T-cell (primary cell): ENCODE measurements around the gene SALL4. TPM values are rescaled to one million over a fixed set of nuclear protein-coding genes. Genes with fewer than 3 reads are reported as not detected.
"Not testable (repeated sequence)": the region's sequence is repeated elsewhere in the genome, so short reads cannot be mapped to it uniquely, and the experiment has no call there.

Experiments
- ATAC-seq, 4 experiments: fragments of 200-7000 bp in 3 of 4; fragments of 150-1000 bp in 1 of 4; cut with Tn5 transposase; replicated peaks in 1 of 4; 1 replicate in 3 of 4; 2 replicates in 1 of 4; pipeline ENCODE4 v1.10.0; 2021; ENCODE audit warnings: moderate library complexity in 3 of 4, mild to moderate bottlenecking in 2 of 4, moderate number of reproducible peaks in 1 of 4
- CTCF ChIA-PET, 2 donors: fragments of 300-600 bp; sonication (Branson Sonifier 250); formaldehyde crosslinking; loops; one replicate each; lab custom pipeline; 2022; ENCODE audit warnings: antibody characterized with exemption in 2 of 2; lab: Charles Lee
- POLR2A ChIA-PET, 2 donors: fragments of 300-600 bp; sonication (Branson Sonifier 250); formaldehyde crosslinking; loops; one replicate each; lab custom pipeline; 2022; ENCODE audit warnings: antibody characterized with exemption in 2 of 2; lab: Charles Lee
- DNase-seq, 35 experiments: peaks; one replicate each; pipeline versions ENCODE4 v3.0.0 to v3.0.0-alpha.2; 2013 to 2023
- H3K27ac ChIP-seq: one replicate; pipeline ENCODE4 v1.5.1; 2013; ENCODE audit warnings: low read length
- H3K27me3 ChIP-seq, 2 experiments: replicated peaks in 1 of 2; 1 replicate in 1 of 2; 2 replicates in 1 of 2; pipeline versions ENCODE4 v1.6.1 to v1.7.0; 2013; ENCODE audit warnings: low read length in 1 of 2, mixed read lengths in 1 of 2; ENCODE audit not compliant: control insufficient read depth in 2 of 2, insufficient read depth in 2 of 2; ENCODE audit errors: extremely low read depth in 1 of 2
- H3K36me3 ChIP-seq, 2 donors: 1 replicate in 1 of 2; 2 replicates in 1 of 2; pipeline versions ENCODE4 v1.6.1 to v1.7.0; 2013; ENCODE audit warnings: low read length in 1 of 2; ENCODE audit not compliant: control insufficient read depth in 2 of 2, insufficient read depth in 1 of 2; ENCODE audit errors: extremely low read depth in 1 of 2
- H3K4me1 ChIP-seq, 2 experiments: 1 replicate in 1 of 2; 2 replicates in 1 of 2; pipeline versions ENCODE4 v1.6.1 to v1.7.0; 2013; ENCODE audit warnings: low read length in 2 of 2, mixed read lengths in 1 of 2; ENCODE audit not compliant: insufficient read depth in 2 of 2, control insufficient read depth in 1 of 2; ENCODE audit errors: extremely low read depth in 1 of 2
- H3K4me3 ChIP-seq, 2 donors: 1 replicate in 1 of 2; 2 replicates in 1 of 2; pipeline versions ENCODE4 v1.5.1 to v1.7.0; 2013; ENCODE audit warnings: mild to moderate bottlenecking in 2 of 2, low read length in 1 of 2, moderate library complexity in 1 of 2; ENCODE audit not compliant: control insufficient read depth in 1 of 2; ENCODE audit errors: extremely low read depth in 1 of 2
- H3K9me3 ChIP-seq: 2 replicates; pipeline ENCODE4 v1.7.0; 2013
- H3K27ac Mint-ChIP-seq, 2 donors: one replicate each; pipeline ENCODE4 v1.8.0; 2020 to 2021; ENCODE audit warnings: mild to moderate bottlenecking in 2 of 2, mixed read lengths in 2 of 2
- H3K27me3 Mint-ChIP-seq, 2 donors: one replicate each; pipeline ENCODE4 v1.8.0; 2021 to 2022; ENCODE audit warnings: mixed read lengths in 2 of 2
- H3K36me3 Mint-ChIP-seq: one replicate; pipeline ENCODE4 v1.8.0; 2021; ENCODE audit warnings: mixed read lengths
- H3K4me1 Mint-ChIP-seq, 3 donors: one replicate each; pipeline ENCODE4 v1.8.0; 2020 to 2022; ENCODE audit warnings: mixed read lengths in 3 of 3, mild to moderate bottlenecking in 1 of 3
- H3K4me3 Mint-ChIP-seq, 3 donors: one replicate each; pipeline ENCODE4 v1.8.0; 2020 to 2022; ENCODE audit warnings: mild to moderate bottlenecking in 3 of 3, mixed read lengths in 3 of 3, moderate library complexity in 3 of 3
- H3K9me3 Mint-ChIP-seq, 3 donors: one replicate each; pipeline ENCODE4 v1.8.0; 2020 to 2022; ENCODE audit warnings: mixed read lengths in 3 of 3
- WGBS: methylation state at CpG from one replicate; pipeline ENCODE4 v1.1.5; 2013; ENCODE audit warnings: missing lambda C conversion rate; ENCODE audit not compliant: insufficient coverage; 5-methylcytosine and 5-hydroxymethylcytosine counted together
- total RNA-seq, 35 experiments: library from RNA in 6 of 35; stranded (reverse) in 6 of 35; fragments of 120-200 nt in 1 of 35; gene quantifications; one replicate each; pipeline versions ENCODE4 v1.2.1 to v1.2.4 and lab custom pipeline; 2013 to 2026

The SALL4 gene
- total RNA-seq, 5 donors from 2014 or later (not counting 1 experiment from before 2014, with no cell fraction given) = 0.13 to 0.48 (median 0.37) TPM; not detected in 1

- H3K27me3 ChIP-seq, H3K27me3 Mint-ChIP-seq, H3K4me1 Mint-ChIP-seq, H3K27ac ChIP-seq, ATAC-seq, H3K4me3 Mint-ChIP-seq, H3K4me1 ChIP-seq, H3K4me3 ChIP-seq, H3K9me3 Mint-ChIP-seq, H3K27ac Mint-ChIP-seq, H3K36me3 Mint-ChIP-seq, CTCF ChIA-PET, H3K36me3 ChIP-seq, H3K9me3 ChIP-seq, DNase-seq, POLR2A ChIA-PET: not testable (repeated sequence)
- WGBS = no CpG with 5 or more reads among the region's 8 CpGs
Observed at GRCh38 chr20:51753220-51753619, 49.1 kb downstream of the SALL4 start.

DNA sequence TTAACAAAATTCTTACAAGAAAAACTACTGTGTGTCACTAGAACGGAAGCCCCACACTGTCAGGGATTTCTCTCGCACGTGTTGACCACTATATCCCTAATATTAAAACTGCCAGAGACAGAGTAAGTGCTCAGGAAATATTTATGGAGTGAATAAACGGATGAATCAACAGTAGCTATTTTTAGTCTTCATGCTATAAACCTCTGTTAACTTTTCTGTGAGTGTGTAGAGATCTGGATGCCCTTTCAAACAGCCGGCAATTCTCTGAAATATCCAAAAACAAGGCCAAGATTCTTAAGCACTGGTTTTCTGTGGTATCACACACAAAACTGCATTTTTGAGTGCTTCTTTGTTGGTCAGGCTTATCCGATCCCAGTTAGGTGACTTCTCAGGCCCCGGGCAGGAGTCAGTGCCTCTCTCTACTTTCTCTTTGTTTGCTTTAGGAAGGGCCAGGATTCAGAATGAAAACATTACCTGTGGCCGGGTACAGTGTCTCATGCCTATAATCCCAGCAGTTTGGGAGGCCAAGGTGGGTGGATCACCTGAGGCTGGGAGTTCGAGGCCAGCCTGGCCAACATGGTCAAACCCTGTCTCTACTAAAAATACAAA is 49.9 kb downstream of the SALL4 start:
- H3K9me3 ChIP-seq = no peaks in the 10 kb centered on the region
- no peaks in the 10 kb centered on the region for H3K9me3 Mint-ChIP-seq

DNA sequence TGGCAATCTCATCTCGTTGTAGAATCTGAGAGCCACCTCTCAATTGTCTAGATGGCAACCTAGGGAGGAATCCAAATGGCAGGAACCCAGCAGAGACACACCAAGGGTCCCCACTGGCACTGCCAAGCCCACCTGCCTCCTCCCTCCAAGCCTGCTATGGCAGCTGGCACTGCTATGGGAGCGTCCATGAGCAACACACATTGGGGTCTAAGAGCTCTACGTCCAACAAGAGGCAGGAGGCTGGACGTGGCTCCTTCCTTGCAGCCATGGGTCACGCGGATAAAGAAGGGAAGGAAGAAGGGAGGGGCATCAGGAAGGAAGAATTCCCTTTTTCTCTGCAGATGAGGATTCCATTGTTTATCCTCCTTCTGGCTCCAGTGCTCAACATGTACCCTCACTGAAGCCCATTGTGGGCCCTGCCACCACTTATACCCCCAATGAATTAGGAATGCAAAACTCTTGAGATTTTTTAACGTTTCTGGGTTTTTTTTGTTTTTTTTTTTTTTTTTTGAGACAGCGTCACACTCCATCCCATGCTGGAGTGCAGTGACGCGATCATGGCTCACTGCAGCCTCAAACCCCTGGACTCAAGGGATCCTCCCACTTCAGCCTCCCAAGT is 51.4 kb downstream of the SALL4 start:
- H3K9me3 ChIP-seq = no peaks in the 10 kb centered on the region
- ATAC-seq (no peak), DNase-seq (no peak)
- no peak overlapping the region for H3K4me3 ChIP-seq
- CTCF ChIA-PET = no interaction called here
- no peak overlapping the region for H3K4me3 Mint-ChIP-seq
- no peaks in the 10 kb centered on the region for H3K36me3 Mint-ChIP-seq
- WGBS = 77% methylated on average over 2 of the region's 10 CpGs
- H3K4me1 Mint-ChIP-seq = no peaks in the 10 kb centered on the region
- POLR2A ChIA-PET = no interaction called here
- no peaks in the 10 kb centered on the region for H3K36me3 ChIP-seq
- peaks cover 0 to under 1% of the 10 kb centered on the region in 2 donors for H3K27me3 Mint-ChIP-seq
- H3K27me3 ChIP-seq = peaks cover 0 to 3% of the 10 kb centered on the region in 2 experiments
- peaks cover 0 to under 1% (median 0%) of the 10 kb centered on the region in 3 donors for H3K9me3 Mint-ChIP-seq
- no peaks in the 10 kb centered on the region for H3K4me1 ChIP-seq
- no peak overlapping the region for H3K27ac ChIP-seq
- no peak overlapping the region for H3K27ac Mint-ChIP-seq

More for the DNA sequence above, 49.9 kb downstream of the SALL4 start:
- DNase-seq = no peak
- Mint-ChIP-seq H3K36me3 (no peaks in the 10 kb centered on the region), H3K27me3 (no peaks in the 10 kb centered on the region), H3K4me1 (no peaks in the 10 kb centered on the region), H3K27ac (no peak overlapping the region), H3K4me3 (no peak overlapping the region)
- POLR2A ChIA-PET = no interaction called here
- H3K27ac ChIP-seq = no peak overlapping the region
- CTCF ChIA-PET = no interaction called here
- no peak for ATAC-seq
- no peak overlapping the region for H3K4me3 ChIP-seq
- no peaks in the 10 kb centered on the region for H3K4me1 ChIP-seq
- H3K36me3 ChIP-seq = no peaks in the 10 kb centered on the region
- WGBS = 70% methylated on average over 2 of the region's 9 CpGs
- H3K27me3 ChIP-seq = peaks cover 0 to 7% of the 10 kb centered on the region in 2 experiments

- ChIA-PET CTCF (no interaction called here), POLR2A (no interaction called here)
- 70% methylated on average over 9 of the region's 19 CpGs for WGBS
- ATAC-seq (peak in 1 of 4 experiments; percentile 33), DNase-seq (no peak)
- Histone ChIP-seq H3K36me3 (no peaks in the 10 kb centered on the region), H3K27ac (no peak overlapping the region), H3K4me1 (no peaks in the 10 kb centered on the region), H3K27me3 (peaks cover 0 to 3% of the 10 kb centered on the region in 2 experiments), H3K4me3 (no peak overlapping the region), H3K9me3 (no peaks in the 10 kb centered on the region)
- no peak overlapping the region for H3K27ac Mint-ChIP-seq
- H3K9me3 Mint-ChIP-seq = peaks cover 0 to 4% (median 0%) of the 10 kb centered on the region in 3 donors
- no peaks in the 10 kb centered on the region for H3K4me1 Mint-ChIP-seq
- no peak overlapping the region for H3K4me3 Mint-ChIP-seq
- H3K36me3 Mint-ChIP-seq = no peaks in the 10 kb centered on the region
- peaks cover 2 to 5% of the 10 kb centered on the region in 2 donors for H3K27me3 Mint-ChIP-seq
Observed at GRCh38 chr20:51750037-51750769, 52.1 kb downstream of the SALL4 start.

DNA sequence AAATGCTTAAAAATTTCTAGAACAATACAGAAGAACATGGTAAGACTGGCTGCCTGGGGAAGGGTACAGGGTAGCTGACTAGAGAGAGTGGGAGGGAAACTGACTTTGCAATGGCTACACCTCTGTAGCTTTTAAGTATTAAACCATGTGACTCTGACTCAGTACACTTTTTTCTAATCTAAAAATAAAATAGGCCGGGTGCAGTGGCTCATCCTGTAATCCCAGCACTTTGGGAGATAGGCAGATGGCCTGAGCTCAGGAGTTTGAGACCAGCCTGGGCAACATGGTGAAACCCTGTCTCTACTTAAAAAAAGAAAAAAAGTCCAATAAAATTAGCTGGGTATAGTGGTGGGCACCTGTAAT is 52.7 kb downstream of the SALL4 start:
- Histone ChIP-seq H3K4me3 (no peak overlapping the region), H3K9me3 (no peaks in the 10 kb centered on the region), H3K27me3 (peaks cover 0 to 3% of the 10 kb centered on the region in 2 experiments), H3K4me1 (no peaks in the 10 kb centered on the region), H3K27ac (no peak overlapping the region), H3K36me3 (no peaks in the 10 kb centered on the region)
- Mint-ChIP-seq H3K27me3 (peaks cover 2 to 5% of the 10 kb centered on the region in 2 donors), H3K36me3 (no peaks in the 10 kb centered on the region), H3K27ac (no peak overlapping the region), H3K4me3 (no peak overlapping the region), H3K9me3 (peaks cover 0 to 4% (median 0%) of the 10 kb centered on the region in 3 donors), H3K4me1 (no peaks in the 10 kb centered on the region)
- DNase-seq = no peak
- POLR2A ChIA-PET = no interaction called here
- no peak for ATAC-seq
- CTCF ChIA-PET = no interaction called here
- whole genome bisulfite sequencing = 60% methylated on average over 1 of the region's 1 CpG

DNA sequence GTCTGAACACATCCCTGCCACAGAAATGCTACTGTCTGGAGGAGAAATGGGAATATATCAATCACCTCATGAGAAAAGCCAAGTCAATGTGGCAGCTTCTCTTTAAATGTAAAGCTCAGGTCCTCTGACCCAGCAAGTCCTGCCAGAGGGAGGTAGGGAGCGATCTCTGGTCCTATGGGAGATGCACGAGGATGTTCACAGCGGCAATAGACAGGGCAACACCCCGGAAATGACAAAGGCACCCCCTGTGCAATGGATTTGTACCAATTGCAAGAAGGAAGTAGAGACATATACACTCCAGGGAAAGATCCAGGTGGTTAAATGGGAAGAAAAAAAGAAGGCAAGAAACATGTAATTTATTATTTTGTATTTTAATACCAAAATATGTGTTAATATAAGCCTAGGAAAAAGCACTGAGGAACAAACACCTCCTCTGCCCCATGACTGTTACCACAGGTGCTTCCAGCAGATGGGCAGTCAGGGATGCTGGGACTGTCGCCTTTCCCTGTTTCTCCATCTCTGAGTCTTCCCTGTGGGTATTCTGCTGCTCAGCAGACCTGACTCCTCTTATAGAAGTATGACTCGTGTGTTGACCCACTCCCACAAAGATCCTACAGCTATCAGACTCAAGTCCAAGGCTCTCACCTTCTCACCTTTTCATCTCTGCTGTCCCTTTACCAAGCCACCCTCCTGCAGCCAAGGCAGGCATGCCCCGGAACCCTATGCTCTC is 55.0 kb downstream of the SALL4 start:
- H3K27ac Mint-ChIP-seq = no peak overlapping the region
- Histone ChIP-seq H3K36me3 (no peaks in the 10 kb centered on the region), H3K9me3 (no peaks in the 10 kb centered on the region), H3K4me3 (no peak overlapping the region), H3K27ac (no peak overlapping the region), H3K4me1 (no peaks in the 10 kb centered on the region), H3K27me3 (peaks cover 0 to 9% of the 10 kb centered on the region in 2 experiments)
- ChIA-PET POLR2A (no interaction called here), CTCF (no interaction called here)
- H3K27me3 Mint-ChIP-seq = peaks cover 7 to 8% of the 10 kb centered on the region in 2 donors
- 84% methylated on average over 3 of the region's 7 CpGs for WGBS
- DNase-seq (no peak), ATAC-seq (no peak)
- H3K36me3 Mint-ChIP-seq = no peaks in the 10 kb centered on the region
- no peaks in the 10 kb centered on the region for H3K4me1 Mint-ChIP-seq
- peaks cover 0 to 4% (median 0%) of the 10 kb centered on the region in 3 donors for H3K9me3 Mint-ChIP-seq
- H3K4me3 Mint-ChIP-seq = no peak overlapping the region
